A549 (cell line): Measurements from ENCODE around the gene MAP3K10. TPM values are rescaled to one million over a fixed set of nuclear protein-coding genes. Genes with fewer than 3 reads are reported as not detected.

Source experiments
- ATAC-seq, 2 experiments: fragments of 200-7000 bp in 1 of 2; fragments of >200 bp in 1 of 2; cut with Nextera tagmentation in 1 of 2; cut with Tn5 transposase in 1 of 2; 3 replicates each; pipeline versions ENCODE4 v1.8.0 to v1.9.1; 2018 to 2020; ENCODE audit warnings: mild to moderate bottlenecking in 1 of 2, moderate library complexity in 1 of 2
- CTCF ChIA-PET: fragments of 300-600 bp; sonication (Branson Sonifier 250); formaldehyde crosslinking; extraction: SDS; loops from one replicate; lab custom pipeline; 2021; ENCODE audit warnings: antibody characterized with exemption, inconsistent platforms; lab: Yijun Ruan, JAX
- POLR2A ChIA-PET: fragments of 350-600 bp; formaldehyde crosslinking; extraction: SDS; loops from one replicate; lab custom pipeline; 2021; ENCODE audit warnings: antibody characterized with exemption, inconsistent platforms; lab: Yijun Ruan, JAX
- DNase-seq, 2 experiments: peaks; one replicate each; pipeline versions ENCODE4 v3.0.0 to v3.0.0-alpha.2; 2011 to 2016; ENCODE audit warnings: low read depth in 1 of 2, low spot score in 1 of 2
- FAIRE-seq: peaks from 2 replicates; lab custom pipeline; 2011; peaks lifted over from hg19 to GRCh38; lab: Jason Lieb, UNC
- H3K27ac ChIP-seq, 2 experiments: fragments of >200 bp; sonication (Bioruptor Twin); formaldehyde crosslinking; 3 replicates each; pipeline ENCODE4 v1.5.1; 2016 to 2017
- H3K4me1 ChIP-seq: fragments of >200 bp; sonication (Bioruptor Twin); formaldehyde crosslinking; 3 replicates; pipeline ENCODE4 v1.6.1; 2016
- H3K4me2 ChIP-seq: fragments of >200 bp; sonication (Bioruptor Twin); formaldehyde crosslinking; 3 replicates; pipeline ENCODE4 v1.6.1; 2016
- H3K4me3 ChIP-seq: fragments of >200 bp; sonication (Bioruptor Twin); formaldehyde crosslinking; 3 replicates; pipeline ENCODE4 v1.5.1; 2016
- H3K9me3 ChIP-seq: fragments of >200 bp; sonication (Bioruptor Twin); formaldehyde crosslinking; 3 replicates; pipeline ENCODE4 v1.6.1; 2016
- ATOH8 ChIP-seq: fragments of 250-450 bp; sonication (Bioruptor Pico); IDR thresholded peaks from 2 replicates; pipeline ENCODE4 v1.5.0; 2020; ENCODE audit warnings: low read depth, mild to moderate bottlenecking, moderate library complexity
- BCL3 ChIP-seq: fragments of >200 bp; sonication (Bioruptor Twin); formaldehyde crosslinking; IDR thresholded peaks from 3 replicates; pipeline ENCODE4 v1.6.1; 2016
- CHD2 ChIP-seq: fragments of 150-350 bp; IDR thresholded peaks from 2 replicates; pipeline ENCODE4 v1.6.1; 2014; ENCODE audit warnings: low read length; ENCODE audit not compliant: partially characterized antibody
- CTCF ChIP-seq: fragments of >200 bp; sonication (Bioruptor Twin); formaldehyde crosslinking; IDR thresholded peaks from 3 replicates; pipeline ENCODE4 v1.5.1; 2016
- E2F6 ChIP-seq: IDR thresholded peaks from 2 replicates; pipeline ENCODE4 v1.6.1; 2012; ENCODE audit warnings: low read depth, borderline replicate concordance
- EHF ChIP-seq: fragments of 250-450 bp; sonication (Bioruptor Pico); IDR thresholded peaks from 2 replicates; pipeline ENCODE4 v1.5.0; 2020; ENCODE audit warnings: mild to moderate bottlenecking
- ESRRA ChIP-seq: fragments of 150-350 bp; IDR thresholded peaks from 2 replicates; pipeline ENCODE4 v1.6.1; 2014; ENCODE audit warnings: mild to moderate bottlenecking, low read length, borderline replicate concordance
- FOSL2 ChIP-seq, 2 experiments: fragments of 450-650 bp in 1 of 2; fragments of >200 bp in 1 of 2; sonication (Bioruptor Twin) in 1 of 2; formaldehyde crosslinking; IDR thresholded peaks; 2 replicates each; pipeline versions ENCODE4 v1.5.0 to v1.6.1; 2016 to 2020; ENCODE audit warnings: mild to moderate bottlenecking in 1 of 2, moderate library complexity in 1 of 2
- HES2 ChIP-seq: fragments of >200 bp; sonication (Bioruptor Twin); formaldehyde crosslinking; IDR thresholded peaks from 2 replicates; pipeline ENCODE4 v1.6.1; 2016
- HEYL ChIP-seq: fragments of 250-450 bp; sonication (Bioruptor Pico); IDR thresholded peaks from 2 replicates; pipeline ENCODE4 v1.8.0; 2021; ENCODE audit warnings: mild to moderate bottlenecking, moderate library complexity
- JUN ChIP-seq, 2 experiments: fragments of >200 bp; sonication (Bioruptor Twin); formaldehyde crosslinking; IDR thresholded peaks; 2 replicates in 1 of 2; 3 replicates in 1 of 2; pipeline ENCODE4 v1.6.1; 2016 to 2017
- MAFK ChIP-seq: fragments of 450-650 bp; IDR thresholded peaks from 2 replicates; pipeline ENCODE4 v1.6.1; 2014; ENCODE audit not compliant: partially characterized antibody
- MAX ChIP-seq: IDR thresholded peaks from 2 replicates; pipeline ENCODE4 v1.6.1; 2012
- PHF8 ChIP-seq: fragments of 200-600 bp; sonication (generic); IDR thresholded peaks from 2 replicates; pipeline ENCODE4 v1.6.1; 2016; ENCODE audit warnings: low read depth, mild to moderate bottlenecking, antibody characterized with exemption, moderate library complexity, borderline replicate concordance
- POLR2A ChIP-seq: IDR thresholded peaks from 2 replicates; pipeline ENCODE4 v1.6.1; 2012; ENCODE audit warnings: mild to moderate bottlenecking, low read length
- RAD21 ChIP-seq, 2 experiments: fragments of >200 bp in 1 of 2; sonication (Bioruptor Twin) in 1 of 2; formaldehyde crosslinking in 1 of 2; IDR thresholded peaks in 1 of 2; conservative IDR thresholded peaks in 1 of 2; 2 replicates in 1 of 2; 3 replicates in 1 of 2; pipeline ENCODE4 v1.6.1; 2012 to 2018; ENCODE audit warnings: inconsistent platforms in 1 of 2
- REST ChIP-seq: fragments of 200-600 bp; sonication (generic); IDR thresholded peaks from 2 replicates; pipeline ENCODE4 v1.6.1; 2016; ENCODE audit warnings: antibody characterized with exemption, mild to moderate bottlenecking, moderate library complexity
- RFX5 ChIP-seq: fragments of 450-650 bp; IDR thresholded peaks from 2 replicates; pipeline ENCODE4 v1.7.1; 2014; ENCODE audit warnings: antibody characterized with exemption, mild to moderate bottlenecking, moderate library complexity
- RNF2 ChIP-seq: fragments of 200-600 bp; sonication (generic); IDR thresholded peaks from 2 replicates; pipeline ENCODE4 v1.6.1; 2016; ENCODE audit warnings: low read depth, mild to moderate bottlenecking, antibody characterized with exemption, moderate library complexity, borderline replicate concordance
- ZFP36 ChIP-seq: fragments of 450-650 bp; IDR thresholded peaks from 2 replicates; pipeline ENCODE4 v1.6.1; 2014; ENCODE audit warnings: borderline replicate concordance; ENCODE audit not compliant: partially characterized antibody
- WGBS: methylation state at CpG from one replicate; pipeline ENCODE4 v1.1.6; 2017; ENCODE audit errors: missing lambda C conversion rate; 5-methylcytosine and 5-hydroxymethylcytosine counted together
- polyA minus RNA-seq: library from RNA; depleted of rRNA, polyadenylated mRNA; stranded (reverse); fragments of >200 nt; gene quantifications from 2 replicates; pipeline ENCODE4 v1.2.3, GENCODE V29; 2011; rRNA and poly(A)+ RNA removed
- polyA plus RNA-seq, 4 experiments: library from polyadenylated mRNA; depleted of rRNA in 3 of 4; stranded (reverse); fragments of >200 nt; fragmentation: RNase III in 1 of 4; extraction: RNeasy Plus Mini Kit Qiagen cat#74134 plus additional on column Dnase treatment in 1 of 4; gene quantifications; 2 replicates in 3 of 4; 3 replicates in 1 of 4; pipeline ENCODE4 v1.2.3, GENCODE V29; 2011 to 2017

The MAP3K10 gene
- 6.0 and 6.6 TPM in 2 replicates for polyA plus RNA-seq (2011; rRNA removed)
- polyA plus RNA-seq (2012; cell fraction: cytosol; rRNA removed) = 10.1 and 14.2 TPM in 2 replicates
- 30.4 and 39.4 TPM in 2 replicates for polyA plus RNA-seq (2012; cell fraction: nucleus; rRNA removed)
- polyA plus RNA-seq (2017; fragmentation: RNase III; extraction: RNeasy Plus Mini Kit Qiagen cat#74134 plus additional on column Dnase treatment) = 15.0 to 21.0 TPM (median 19.5 TPM) in 3 replicates
- polyA minus RNA-seq = 12.0 and 13.0 TPM in 2 replicates

- WGBS = 2% methylated on average over 35 of the region's 116 CpGs
- POLR2A ChIA-PET = interaction anchor here (0.6 to 1.6 kb wide), 6 partner anchors 12 to 345 kb away, joined by 3 to 8 read pairs (median 3); partner anchors contain the start of gene FBL
- peaks cover 21% of the 10 kb centered on the region for H3K4me1 ChIP-seq
- H3K4me2 ChIP-seq = peak within 1 kb of the TSS; percentile 84
- H3K9me3 ChIP-seq = no peaks in the 10 kb centered on the region
- H3K27ac ChIP-seq = peak within 1 kb of the TSS; percentile 88 to 92
- peak; percentile 88 to 92 for ATAC-seq
- DNase-seq = peak; percentile 82 to 95
- no peak for FAIRE-seq
- no peak for TF ChIP-seq ATOH8 (CRISPR knock-in tag)
- TF ChIP-seq FOSL2 (IDR thresholded peaks at IDR 0.05) = 0 out of 2 replicates have a peak, but pooled peaks have one; percentile 19
- TF ChIP-seq FOSL2 (CRISPR knock-in tag; IDR thresholded peaks at IDR 0.05) = no peak
- TF ChIP-seq MAX = 0 out of 2 replicates have a peak, but pooled peaks have one; percentile 37
- no peak; a peak in 1 of 5 replicates for TF ChIP-seq RAD21 (conservative IDR thresholded peaks at IDR 0.05 in 1 of 2, IDR thresholded peaks at IDR 0.05 in 1 of 2)
- 0 out of 2 replicates have a peak, but pooled peaks have one; percentile 62 for TF ChIP-seq RFX5
- peak; percentile 95 for TF ChIP-seq PHF8
- TF ChIP-seq MAFK = no peak
- TF ChIP-seq RNF2 = no peak; the same call in 1 of the 2 replicates
- TF ChIP-seq ESRRA = peak; percentile 59; the same call in 1 of the 2 replicates
- TF ChIP-seq EHF (CRISPR knock-in tag) = no peak
- no peak for TF ChIP-seq HEYL (CRISPR knock-in tag)
- TF ChIP-seq CTCF = no peak
- peak; percentile 67 to 84; a peak in 4 of 5 replicates for TF ChIP-seq JUN (IDR thresholded peaks at IDR 0.05)
- 0 out of 2 replicates have a peak, but pooled peaks have one; percentile 33 for TF ChIP-seq POLR2A
- TF ChIP-seq E2F6 = peak; percentile 71
- peak; percentile 72; the same call in 2 of the 3 replicates for TF ChIP-seq BCL3
- no peak for TF ChIP-seq ZFP36
- no peak for TF ChIP-seq HES2
- TF ChIP-seq REST = no peak
- TF ChIP-seq CHD2 = peak; percentile 19
- TF ChIP-seq, all 56 proteins: peak for 10
- CTCF ChIA-PET = interaction anchor here (0.6 to 5.3 kb wide), 13 partner anchors 11 to 63 kb away, joined by 3 to 52 read pairs (median 4); partner anchors contain the start of gene TTC9B
- peak within 1 kb of the TSS; percentile 77 for H3K4me3 ChIP-seq
Observed at GRCh38 chr19:40190891-40191835, at the start of gene MAP3K10. TSS of gene MAP3K10 (plus strand) at chr19:40191426. CDS start at chr19:40192032, 606 bp downstream.
